AG04449 (cell line): ENCODE measurements around the gene DGKI.

Source experiments
- CTCF ChIA-PET: fragments of 350-600 bp; formaldehyde crosslinking; extraction: SDS; loops from one replicate; lab custom pipeline; 2021; ENCODE audit warnings: antibody characterized with exemption; lab: Yijun Ruan, JAX
- POLR2A ChIA-PET: fragments of 400-600, 350-600 bp; formaldehyde crosslinking; extraction: SDS; loops from one replicate; lab custom pipeline; 2020; ENCODE audit warnings: antibody characterized with exemption, inconsistent platforms; lab: Yijun Ruan, JAX
- DNase-seq: peaks from one replicate; pipeline ENCODE4 v3.0.0-alpha.2; 2010; ENCODE audit warnings: low read depth, low spot score
- H3K4me3 ChIP-seq: 2 replicates; pipeline ENCODE4 v1.5.1; 2011; ENCODE audit warnings: low read depth, mild to moderate bottlenecking, control low read depth, low read length
- CTCF ChIP-seq: IDR thresholded peaks from one replicate; pipeline ENCODE4 v1.5.1; 2011; ENCODE audit warnings: mild to moderate bottlenecking, moderate library complexity, low read length, control low read depth, inconsistent platforms; ENCODE audit not compliant: insufficient read depth; ENCODE audit errors: missing control alignments

Gene DGKI

DNA sequence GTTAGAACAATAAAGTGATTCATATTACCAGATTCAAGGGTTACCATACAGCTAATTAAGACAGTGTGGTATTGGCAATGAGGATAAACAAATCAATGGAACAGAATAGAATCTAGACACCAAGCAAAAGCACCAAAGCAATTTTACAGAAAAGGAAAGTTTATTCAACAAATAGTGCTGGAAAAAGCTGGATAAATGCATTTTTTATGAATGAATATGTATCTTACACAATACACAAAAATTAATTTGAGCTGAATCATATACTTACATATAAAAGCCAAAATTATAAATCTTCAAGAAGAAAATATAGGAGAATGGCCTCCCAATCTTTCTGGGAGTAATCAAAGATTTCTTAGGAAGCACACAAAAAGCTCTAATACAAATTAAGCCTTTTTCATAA, 282.8 kb downstream of the DGKI start:
- no peak overlapping the region for H3K4me3 ChIP-seq
- ChIA-PET CTCF (interaction anchor here (2.3 kb wide), 2 partner anchors 15 to 28 kb away, joined by 5 to 7 read pairs; no protein-coding TSS in a partner anchor), POLR2A (no interaction called here)
- no peak for DNase-seq
- no peak for TF ChIP-seq CTCF

DNA sequence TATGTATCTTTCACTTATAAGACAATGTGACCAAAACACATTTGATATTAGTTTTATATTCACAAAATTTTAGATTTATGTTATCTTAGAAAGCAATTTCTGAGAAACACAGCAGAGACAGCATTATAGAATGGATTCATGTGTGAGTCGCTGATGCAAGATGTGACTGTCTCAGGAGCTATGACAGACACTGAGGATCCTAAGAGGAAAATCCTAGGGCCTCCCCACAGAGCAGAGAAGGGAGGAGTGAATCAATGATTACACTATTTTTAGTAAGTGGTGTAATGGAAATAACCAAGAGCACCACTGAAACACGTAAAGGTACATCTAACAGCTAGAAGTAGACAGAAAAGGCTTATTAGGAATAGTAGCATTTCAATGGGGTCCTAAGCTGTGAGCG, 299.3 kb downstream of the DGKI start:
- no peak for DNase-seq
- ChIA-PET CTCF (no interaction called here), POLR2A (no interaction called here)
- no peak for TF ChIP-seq CTCF
- H3K4me3 ChIP-seq = no peak overlapping the region

- CTCF ChIA-PET = no interaction called here
- TF ChIP-seq CTCF = no peak
- POLR2A ChIA-PET = no interaction called here
- DNase-seq = no peak
- no peak overlapping the region for H3K4me3 ChIP-seq
These were observed 300.1 kb downstream of the DGKI start for GRCh38 chr7:137546671-137547070.

DNA sequence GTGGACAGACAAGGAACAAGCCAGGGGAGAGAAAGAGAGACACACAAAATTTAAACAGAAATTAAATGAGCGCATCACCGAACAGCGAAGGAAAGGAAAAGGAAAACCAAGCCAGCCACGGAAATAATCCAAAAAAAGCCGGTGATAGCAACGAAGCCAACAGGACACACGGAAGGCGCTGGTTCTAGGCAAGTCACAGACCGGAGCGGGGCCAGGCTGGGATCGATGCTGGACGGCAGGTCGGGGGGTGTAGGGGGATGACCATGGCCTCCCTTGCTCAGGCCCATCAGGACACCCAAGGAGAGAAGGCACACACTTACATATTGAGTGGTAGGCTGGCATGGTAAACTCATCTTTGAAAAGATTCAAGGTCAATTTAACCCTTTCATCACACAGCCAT, 300.8 kb downstream of the DGKI start:
- DNase-seq = no peak
- POLR2A ChIA-PET = no interaction called here
- H3K4me3 ChIP-seq = no peak overlapping the region
- CTCF ChIA-PET = no interaction called here
- no peak for TF ChIP-seq CTCF

DNA sequence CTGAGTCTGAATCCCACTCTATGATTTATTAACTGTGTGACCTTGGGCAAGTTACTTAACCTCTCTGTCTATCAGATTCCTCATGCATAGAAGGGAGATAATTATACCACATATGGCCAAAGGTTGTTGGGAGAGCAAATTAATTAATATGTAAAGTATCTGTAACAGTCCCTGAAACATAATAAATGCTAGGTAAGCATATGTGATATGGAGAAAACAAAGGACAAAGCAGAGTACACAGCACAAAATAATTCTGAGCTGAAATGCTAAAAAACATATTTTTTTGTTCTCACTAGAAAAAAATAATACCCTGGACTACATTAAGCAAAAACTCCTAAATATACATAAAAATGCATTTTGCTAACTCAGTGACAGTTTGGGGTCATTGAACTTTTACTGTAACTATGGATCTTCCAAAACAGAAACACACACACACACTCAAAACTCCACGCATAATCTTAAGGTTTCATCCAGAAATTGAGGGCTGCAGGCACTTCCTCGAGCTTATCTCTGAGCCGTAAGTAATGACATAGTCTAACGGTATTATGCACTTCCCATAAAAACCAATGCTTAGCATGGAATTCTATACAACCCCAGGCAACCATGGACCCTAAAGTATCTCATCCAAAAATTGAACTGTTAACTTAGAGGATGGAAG, 301.6 kb downstream of the DGKI start:
- ChIA-PET POLR2A (no interaction called here), CTCF (no interaction called here)
- H3K4me3 ChIP-seq = no peak overlapping the region
- TF ChIP-seq CTCF = no peak
- no peak for DNase-seq

- no peak overlapping the region for H3K4me3 ChIP-seq
- ChIA-PET CTCF (no interaction called here), POLR2A (no interaction called here)
- TF ChIP-seq CTCF = no peak
- DNase-seq = no peak
These were observed 302.2 kb downstream of the DGKI start for GRCh38 chr7:137544453-137545058.
